ENCODE data around the gene POLA2. TPM values are rescaled to one million over a fixed set of nuclear protein-coding genes. Genes with fewer than 3 reads are reported as not detected.

Gene POLA2
- total and polyA plus RNA-seq, 5 experiments from 2014 or later, result 9.7 to 24.7 (median 13.5) TPM

DNA sequence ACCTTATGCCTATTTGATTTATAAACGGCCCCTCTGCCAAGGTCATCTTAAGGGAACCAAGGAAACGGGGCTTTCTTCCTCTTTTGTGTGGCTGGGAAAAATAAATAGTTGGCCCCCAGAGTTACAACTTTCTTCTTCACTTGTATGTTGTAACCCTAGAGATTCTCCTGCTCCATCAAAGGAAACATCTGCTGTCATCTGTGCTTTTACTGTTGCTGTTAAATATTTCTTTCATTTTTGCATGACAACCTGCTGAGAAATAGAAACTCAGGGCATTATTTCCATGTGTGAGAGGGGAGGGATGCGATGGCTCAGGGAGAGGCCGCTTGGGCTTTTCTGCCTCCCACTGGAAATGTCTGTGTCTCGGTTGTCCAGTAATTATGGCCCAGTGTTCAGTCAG lies 31.1 kb downstream of the POLA2 start:
- no peak for ATAC-seq
- H3K9me3 Mint-ChIP-seq, result no peaks in the 10 kb centered on the region
- DNase-seq, result no peak
- peaks cover 0 to 9% (median 0%) of the 10 kb centered on the region in 4 donors for H3K4me1 Mint-ChIP-seq
- H3K4me3 Mint-ChIP-seq, result no peak overlapping the region
- no peak overlapping the region for H3K27ac Mint-ChIP-seq
- no peaks in the 10 kb centered on the region for H3K27me3 Mint-ChIP-seq
- peaks cover 4 to 82% (median 15%) of the 10 kb centered on the region in 3 donors for H3K36me3 Mint-ChIP-seq
- POLR2A ChIA-PET, result no interaction called here

DNA sequence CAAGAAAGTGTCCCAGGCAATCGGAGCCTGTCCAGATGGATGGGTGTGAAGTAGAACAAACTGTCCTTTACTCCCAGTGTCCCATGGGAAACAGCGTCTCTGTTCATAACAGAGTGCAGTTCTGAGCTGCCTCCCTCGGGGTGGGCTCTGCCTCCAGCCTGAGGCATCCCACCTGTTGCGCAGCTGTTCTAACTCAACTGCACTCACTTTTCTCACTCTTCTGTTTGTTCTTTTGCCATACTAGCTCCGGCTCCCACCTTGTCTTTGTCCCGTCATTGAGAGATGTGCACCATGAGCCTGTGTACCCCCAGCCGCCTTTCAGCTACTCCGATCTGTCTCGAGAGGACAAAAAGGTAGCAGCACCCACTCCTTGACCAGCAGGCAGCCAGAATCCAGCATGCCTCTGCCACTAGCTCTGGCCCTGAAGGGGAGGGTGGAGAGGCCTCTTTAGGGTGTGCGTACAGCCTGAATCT lies 32.2 kb downstream of the POLA2 start:
- Mint-ChIP-seq H3K9me3 (no peaks in the 10 kb centered on the region), H3K36me3 (peaks cover 4 to 75% (median 15%) of the 10 kb centered on the region in 3 donors), H3K4me1 (peaks cover 0 to 9% (median 0%) of the 10 kb centered on the region in 4 donors), H3K27ac (peak overlapping the region in 1 of 10 donors; percentile 64), H3K4me3 (no peak overlapping the region), H3K27me3 (no peaks in the 10 kb centered on the region)
- POLR2A ChIA-PET, result interaction anchor here (0.7 kb wide), 1 partner anchor 1656 kb away, joined by 3 read pairs; no protein-coding TSS in a partner anchor
- ATAC-seq (no peak), DNase-seq (no peak)

DNA sequence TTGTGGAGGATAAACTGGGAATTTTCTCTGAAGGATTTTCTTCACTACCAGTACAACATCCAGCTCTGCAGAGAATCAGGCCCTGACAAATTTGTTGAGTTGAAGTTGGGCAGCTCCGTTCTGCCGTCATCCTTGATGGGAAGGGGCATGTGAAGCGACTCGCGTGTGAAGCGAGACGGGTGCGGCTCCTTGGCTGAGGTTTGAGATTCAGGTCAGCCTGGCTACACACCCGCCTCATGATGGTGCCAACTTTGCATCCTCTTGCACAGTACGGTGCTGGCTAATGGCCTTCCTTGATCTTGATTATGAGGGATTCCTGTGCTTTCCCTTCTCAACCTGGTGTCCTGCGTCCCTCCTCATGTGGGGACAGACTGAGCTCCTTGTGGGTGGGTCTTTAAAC lies 33.2 kb downstream of the POLA2 start:
- Mint-ChIP-seq H3K36me3 (peaks cover 0 to 66% (median 11%) of the 10 kb centered on the region in 3 donors), H3K4me1 (peaks cover 0 to 7% (median 0%) of the 10 kb centered on the region in 4 donors), H3K9me3 (no peaks in the 10 kb centered on the region), H3K4me3 (no peak overlapping the region), H3K27me3 (no peaks in the 10 kb centered on the region), H3K27ac (no peak overlapping the region)
- DNase-seq, result no peak
- no peak for ATAC-seq
- POLR2A ChIA-PET, result no interaction called here

DNA sequence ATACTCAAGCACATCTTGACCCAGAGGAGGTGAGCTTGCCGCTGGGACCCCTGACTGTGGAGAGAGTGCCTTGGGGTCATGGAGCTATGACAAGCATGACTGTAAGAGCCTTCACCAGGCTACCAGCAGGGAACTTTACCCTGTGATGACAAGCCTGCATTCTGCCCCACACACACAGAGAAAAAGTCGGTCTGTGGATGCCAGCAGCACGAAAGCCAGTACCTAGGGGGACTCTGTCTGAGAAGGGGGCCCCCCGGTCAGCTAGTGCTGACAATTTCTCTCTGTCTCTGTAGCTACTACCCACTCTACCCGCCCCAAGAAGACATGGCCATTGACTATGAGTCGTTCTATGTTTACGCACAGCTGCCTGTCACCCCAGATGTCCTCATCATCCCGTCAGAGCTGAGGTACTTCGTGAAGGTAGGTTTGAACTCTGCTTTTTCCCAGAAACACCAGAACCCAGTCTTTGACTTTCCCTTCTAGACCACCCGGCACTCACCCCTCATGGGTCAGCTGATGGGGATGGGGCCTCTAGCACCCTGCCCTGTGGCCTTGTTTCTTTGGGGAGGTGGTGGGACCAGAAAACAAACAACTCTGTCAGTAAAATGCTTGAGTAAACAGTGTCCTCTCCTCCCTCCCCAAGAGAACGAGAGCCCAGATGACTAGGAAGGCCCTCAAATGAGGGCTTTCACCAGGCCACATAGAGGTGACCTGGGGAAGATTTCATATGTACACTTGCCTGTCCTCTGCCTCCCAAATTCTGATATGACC lies 34.0 kb downstream of the POLA2 start:
- H3K27ac Mint-ChIP-seq, result peak overlapping the region in 1 of 10 donors; percentile 43
- no peaks in the 10 kb centered on the region for H3K27me3 Mint-ChIP-seq
- no peak overlapping the region for H3K4me3 Mint-ChIP-seq
- no peaks in the 10 kb centered on the region for H3K9me3 Mint-ChIP-seq
- peaks cover 0 to 3% (median 0%) of the 10 kb centered on the region in 4 donors for H3K4me1 Mint-ChIP-seq
- peaks cover 0 to 60% (median 11%) of the 10 kb centered on the region in 3 donors for H3K36me3 Mint-ChIP-seq
- POLR2A ChIA-PET, result no interaction called here
- ATAC-seq (no peak), DNase-seq (no peak)

DNA sequence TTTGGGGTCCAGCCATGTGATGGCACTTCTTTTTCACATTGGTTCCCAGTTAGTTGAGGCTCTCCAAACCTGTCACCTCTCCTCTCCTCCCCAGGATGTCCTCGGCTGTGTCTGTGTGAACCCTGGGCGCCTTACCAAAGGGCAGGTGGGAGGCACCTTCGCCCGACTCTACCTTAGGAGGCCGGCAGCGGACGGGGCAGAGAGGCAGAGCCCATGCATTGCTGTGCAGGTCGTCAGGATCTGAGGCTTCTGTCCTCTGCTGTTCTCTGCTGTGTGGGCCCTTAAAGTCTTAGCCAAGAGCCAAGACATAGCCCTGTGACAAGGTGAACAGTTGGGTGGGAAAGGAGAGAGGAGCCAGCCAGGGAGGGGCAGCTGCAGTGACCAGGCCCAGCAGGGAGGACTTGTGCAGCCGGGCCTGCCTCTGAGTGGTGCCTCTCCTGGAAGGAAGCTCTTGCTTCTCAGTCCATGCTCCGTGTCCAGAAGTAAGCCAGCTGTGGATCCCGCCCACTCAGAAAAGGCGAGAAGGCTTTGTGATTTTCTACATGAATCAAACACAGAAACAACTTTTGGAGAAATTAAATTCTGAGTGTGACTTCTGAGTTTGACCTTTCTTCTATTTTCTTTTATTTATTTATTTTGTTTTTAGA lies 35.4 kb downstream of the POLA2 start:
- ATAC-seq, result no peak
- no peak overlapping the region for H3K4me3 Mint-ChIP-seq
- peak overlapping the region in 1 of 10 donors; percentile 22 for H3K27ac Mint-ChIP-seq
- no peak for DNase-seq
- H3K27me3 Mint-ChIP-seq, result no peaks in the 10 kb centered on the region
- peaks cover 0 to 2% (median under 1%) of the 10 kb centered on the region in 4 donors for H3K4me1 Mint-ChIP-seq
- no peaks in the 10 kb centered on the region for H3K9me3 Mint-ChIP-seq
- POLR2A ChIA-PET, result no interaction called here
- peaks cover 0 to 47% (median 11%) of the 10 kb centered on the region in 3 donors for H3K36me3 Mint-ChIP-seq

DNA sequence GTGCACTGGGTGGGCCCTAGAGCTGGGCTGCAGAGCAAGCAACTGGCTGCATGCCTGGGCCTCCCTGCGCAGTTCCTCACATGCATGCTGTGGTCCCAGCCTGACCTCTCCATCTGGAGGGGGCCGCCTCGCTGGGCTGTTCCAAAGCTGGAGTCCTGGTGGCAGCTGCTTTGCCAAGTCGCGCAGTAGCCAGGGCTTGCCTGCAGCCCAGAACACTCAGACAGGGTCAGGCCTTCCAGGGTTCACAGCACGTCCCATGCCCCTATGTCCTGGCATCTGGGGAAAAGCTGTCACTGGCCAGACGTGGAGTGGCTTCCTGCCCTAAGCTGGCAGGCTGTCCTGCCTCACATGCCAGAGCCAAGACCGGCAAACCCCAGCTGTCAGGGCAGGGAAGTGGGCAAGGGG lies 36.4 kb downstream of the POLA2 start:
- Mint-ChIP-seq H3K4me1 (peaks cover 0 to 2% (median under 1%) of the 10 kb centered on the region in 4 donors), H3K9me3 (no peaks in the 10 kb centered on the region), H3K27me3 (no peaks in the 10 kb centered on the region), H3K36me3 (peaks cover 0 to 44% (median 11%) of the 10 kb centered on the region in 3 donors), H3K4me3 (no peak overlapping the region), H3K27ac (no peak overlapping the region)
- no peak for ATAC-seq
- no peak for DNase-seq
- POLR2A ChIA-PET, result no interaction called here

DNA sequence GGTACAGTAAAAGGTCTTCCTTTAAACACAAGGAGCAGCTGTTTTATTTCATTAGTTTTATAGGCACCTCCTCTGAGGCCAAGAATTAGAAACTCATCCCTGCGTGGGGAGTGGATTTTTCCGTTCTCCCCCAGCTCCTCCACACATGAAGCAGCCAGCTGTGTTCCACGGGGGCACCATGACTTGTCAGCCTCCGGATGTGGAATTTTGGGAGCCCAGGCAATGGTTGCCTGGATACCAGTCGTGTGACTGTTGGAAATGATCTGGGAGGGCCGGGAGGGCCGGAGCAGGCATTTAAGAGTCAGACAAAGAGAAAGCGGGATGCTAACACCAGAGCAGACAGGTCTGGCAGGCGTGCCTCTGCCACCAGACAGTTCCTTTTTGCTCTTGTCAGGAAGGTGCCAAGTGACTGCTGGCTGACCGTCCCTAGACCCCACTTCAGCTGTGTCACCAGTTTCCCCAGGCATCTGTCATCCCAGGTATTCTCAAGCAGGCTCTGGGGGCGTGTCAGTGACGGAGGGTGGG lies 37.0 kb downstream of the POLA2 start:
- Mint-ChIP-seq H3K9me3 (no peaks in the 10 kb centered on the region), H3K4me1 (peaks cover 0 to 2% (median under 1%) of the 10 kb centered on the region in 4 donors), H3K27me3 (no peaks in the 10 kb centered on the region), H3K27ac (no peak overlapping the region), H3K4me3 (no peak overlapping the region), H3K36me3 (peaks cover 0 to 40% (median 11%) of the 10 kb centered on the region in 3 donors)
- POLR2A ChIA-PET, result no interaction called here
- ATAC-seq (no peak), DNase-seq (no peak)

DNA sequence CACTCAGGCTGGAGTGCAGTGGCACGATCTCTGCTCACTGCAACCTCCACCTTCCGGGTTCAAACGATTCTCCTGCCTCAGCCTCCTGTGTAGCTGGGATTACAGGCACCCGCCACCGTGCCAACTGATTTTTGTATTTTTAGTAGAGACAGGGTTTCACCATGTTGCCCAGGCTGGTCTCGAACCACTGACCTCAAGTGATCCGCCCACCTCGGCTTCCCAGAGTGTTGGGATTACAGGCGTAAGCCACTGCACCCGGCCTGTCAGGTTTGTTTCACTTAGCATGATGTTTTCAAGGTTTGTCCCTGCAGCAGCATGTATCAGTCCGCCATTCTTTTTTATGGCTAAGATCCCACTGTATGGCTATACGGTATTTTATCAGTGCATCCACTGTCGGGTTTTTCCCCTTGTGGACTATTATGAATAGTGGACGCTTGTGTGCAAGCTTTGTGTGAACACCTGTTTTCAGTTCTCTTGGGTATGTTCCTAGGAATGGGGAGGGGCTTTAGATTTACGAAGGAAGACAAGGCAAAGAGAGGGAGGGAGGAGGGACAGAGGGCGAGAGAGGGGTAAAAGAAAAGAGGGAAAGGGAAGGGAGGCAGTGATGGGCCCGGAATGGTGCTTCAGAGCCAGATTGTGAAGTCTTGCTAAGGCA lies 39.0 kb downstream of the POLA2 start:
- POLR2A ChIA-PET, result no interaction called here
- Mint-ChIP-seq H3K4me1 (peaks cover 0 to 2% (median under 1%) of the 10 kb centered on the region in 4 donors), H3K4me3 (no peak overlapping the region), H3K9me3 (no peaks in the 10 kb centered on the region), H3K27me3 (no peaks in the 10 kb centered on the region), H3K27ac (no peak overlapping the region), H3K36me3 (peaks cover 0 to 19% (median 5%) of the 10 kb centered on the region in 3 donors)
- ATAC-seq (no peak), DNase-seq (no peak)

DNA sequence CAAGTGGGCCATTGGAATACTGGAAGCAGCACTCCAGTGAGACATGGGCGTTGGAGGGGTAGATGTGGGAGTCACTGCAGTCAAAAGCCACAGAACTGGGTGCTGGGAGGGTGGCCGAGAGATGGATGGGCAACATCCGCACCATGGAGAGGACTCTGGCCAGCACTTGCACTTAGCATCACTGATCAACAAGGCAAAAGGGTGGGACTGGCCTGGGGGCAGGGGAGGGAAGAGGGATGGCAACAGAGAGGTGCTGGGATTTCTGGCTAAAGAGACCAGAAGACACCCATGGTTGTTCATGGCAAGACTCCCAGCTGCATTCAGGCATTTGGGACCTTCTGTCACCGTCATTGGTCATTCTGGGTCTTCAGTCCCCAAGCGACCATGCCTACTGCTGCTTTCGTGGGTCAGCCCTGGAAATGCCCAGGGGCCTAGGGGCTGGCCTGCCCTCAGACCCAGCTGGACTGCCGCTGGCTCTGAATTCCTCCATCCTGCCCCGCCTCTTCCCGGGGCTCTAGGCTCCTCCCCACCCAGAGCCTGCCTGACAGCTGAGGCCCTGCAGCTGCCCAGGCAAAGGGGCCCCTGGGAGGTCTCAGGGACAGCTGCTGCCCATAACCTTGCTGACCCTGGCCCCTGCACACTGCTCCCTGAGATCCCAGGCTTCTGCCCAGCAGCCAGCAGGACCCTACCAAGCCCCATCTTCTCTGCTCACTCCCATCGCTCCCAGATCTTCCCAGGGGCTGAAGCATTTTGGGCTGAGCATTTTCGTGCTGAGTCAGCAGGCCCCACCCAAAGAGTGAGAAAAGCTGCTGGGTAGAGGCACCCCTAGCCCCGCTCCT lies 39.9 kb downstream of the POLA2 start:
- peaks cover 0 to 11% (median 2%) of the 10 kb centered on the region in 3 donors for H3K36me3 Mint-ChIP-seq
- no peaks in the 10 kb centered on the region for H3K9me3 Mint-ChIP-seq
- POLR2A ChIA-PET, result interaction anchor here (0.6 kb wide), 1 partner anchor 281 kb away, joined by 3 read pairs; no protein-coding TSS in a partner anchor
- no peak overlapping the region for H3K27ac Mint-ChIP-seq
- peaks cover 0 to 2% (median under 1%) of the 10 kb centered on the region in 4 donors for H3K4me1 Mint-ChIP-seq
- DNase-seq (no peak), ATAC-seq (no peak)
- H3K27me3 Mint-ChIP-seq, result no peaks in the 10 kb centered on the region
- H3K4me3 Mint-ChIP-seq, result no peak overlapping the region

DNA sequence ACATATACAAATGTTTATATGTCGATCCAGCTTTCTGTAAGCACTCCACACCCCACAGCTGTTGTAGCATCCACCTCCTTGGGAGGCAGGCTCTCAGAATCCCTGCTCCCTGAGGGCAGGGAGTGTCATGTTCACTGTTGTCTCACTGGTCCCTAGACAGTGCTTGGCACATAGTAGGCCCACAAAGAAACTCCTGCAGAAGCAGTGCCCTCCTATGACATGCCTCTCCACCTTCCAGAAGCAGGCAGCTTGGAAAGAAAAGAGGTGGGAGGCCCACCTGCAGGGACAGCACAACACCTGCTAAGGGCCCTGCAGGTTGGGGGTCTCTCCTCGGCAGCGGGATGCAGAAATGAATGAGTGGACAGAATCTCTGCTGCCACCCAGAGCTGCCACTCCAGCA lies 41.8 kb downstream of the POLA2 start:
- H3K4me1 Mint-ChIP-seq, result peaks cover 0 to 2% (median under 1%) of the 10 kb centered on the region in 4 donors
- H3K27ac Mint-ChIP-seq, result peak overlapping the region in 2 of 10 donors; percentile 13 to 49
- ATAC-seq, result no peak
- POLR2A ChIA-PET, result no interaction called here
- no peaks in the 10 kb centered on the region for H3K9me3 Mint-ChIP-seq
- H3K36me3 Mint-ChIP-seq, result no peaks in the 10 kb centered on the region
- DNase-seq, result no peak
- H3K4me3 Mint-ChIP-seq, result no peak overlapping the region
- no peaks in the 10 kb centered on the region for H3K27me3 Mint-ChIP-seq

DNA sequence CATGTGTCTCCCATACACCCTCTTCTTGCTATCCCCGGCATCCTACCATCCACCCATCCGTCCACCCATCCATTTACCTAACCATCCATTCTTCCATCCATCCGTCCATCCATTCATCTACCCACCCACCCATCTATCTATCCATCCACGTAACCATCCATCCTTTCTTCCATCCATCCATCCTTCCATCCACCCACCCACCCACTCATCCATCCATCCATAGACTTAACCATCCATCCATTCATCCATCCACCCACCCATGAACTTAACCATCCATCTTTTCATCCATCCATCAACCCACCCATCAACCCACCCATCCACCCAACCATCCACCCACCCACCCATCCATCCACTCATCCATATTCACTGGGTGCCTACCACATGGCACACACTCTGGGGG lies 42.3 kb downstream of the POLA2 start:
- POLR2A ChIA-PET, result no interaction called here
- no peak overlapping the region for H3K4me3 Mint-ChIP-seq
- ATAC-seq (no peak), DNase-seq (no peak)
- H3K27me3 Mint-ChIP-seq, result no peaks in the 10 kb centered on the region
- peak overlapping the region in 1 of 10 donors; percentile 11 for H3K27ac Mint-ChIP-seq
- peaks cover 0 to 2% (median under 1%) of the 10 kb centered on the region in 4 donors for H3K4me1 Mint-ChIP-seq
- H3K9me3 Mint-ChIP-seq, result no peaks in the 10 kb centered on the region
- H3K36me3 Mint-ChIP-seq, result no peaks in the 10 kb centered on the region

DNA sequence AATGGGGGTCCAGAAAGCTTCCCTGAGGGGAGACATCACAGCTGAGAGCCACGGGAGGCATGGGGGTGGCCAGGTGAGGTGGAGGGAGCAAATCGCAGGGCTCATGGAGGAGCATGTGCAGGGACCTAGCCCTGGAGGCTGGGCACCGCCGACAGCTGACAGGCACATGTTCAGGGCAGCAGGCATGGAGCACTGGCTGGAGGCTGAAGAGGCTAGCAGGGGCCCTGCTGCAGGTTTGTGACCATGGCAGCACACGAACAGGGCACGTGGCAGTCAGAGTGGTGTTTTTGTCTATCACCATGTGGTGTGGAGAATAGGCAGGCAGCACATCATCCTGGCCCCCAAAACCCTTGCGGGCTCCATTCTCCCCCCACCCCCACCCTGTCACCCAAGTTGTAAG lies 42.9 kb downstream of the POLA2 start:
- Mint-ChIP-seq H3K4me3 (no peak overlapping the region), H3K36me3 (no peaks in the 10 kb centered on the region), H3K9me3 (no peaks in the 10 kb centered on the region), H3K4me1 (peaks cover 0 to 2% (median under 1%) of the 10 kb centered on the region in 4 donors), H3K27ac (no peak overlapping the region), H3K27me3 (no peaks in the 10 kb centered on the region)
- no peak for ATAC-seq
- DNase-seq, result no peak
- POLR2A ChIA-PET, result interaction anchor here (0.7 kb wide), 1 partner anchor 25 kb away, joined by 4 read pairs; no protein-coding TSS in a partner anchor
